WTC11 (cell line): ENCODE data around the gene NALCN. TPM values are rescaled to one million over a fixed set of nuclear protein-coding genes. Genes with fewer than 3 reads are reported as not detected.

Experiments used
- ATAC-seq: fragments of 200-7000 bp; cut with Tn5 transposase; 2 replicates; pipeline ENCODE4 v1.10.0; 2021; ENCODE audit warnings: mild to moderate bottlenecking, moderate library complexity
- CTCF ChIA-PET: fragments of 300-600 bp; sonication (Branson Sonifier 250); formaldehyde crosslinking; loops from one replicate; lab custom pipeline; 2021; ENCODE audit warnings: antibody characterized with exemption; lab: Charles Lee
- POLR2A ChIA-PET: fragments of 350-600 bp; sonication (Branson Sonifier 250); formaldehyde crosslinking; loops from one replicate; lab custom pipeline; 2021; ENCODE audit warnings: antibody characterized with exemption; lab: Charles Lee
- DNase-seq: peaks from one replicate; pipeline ENCODE4 v3.0.0; 2021; ENCODE audit warnings: low spot score
- H3K27ac Mint-ChIP-seq: 2 replicates; pipeline ENCODE4 v1.8.0; 2021; ENCODE audit warnings: mixed read lengths
- H3K27me3 Mint-ChIP-seq: 2 replicates; pipeline ENCODE4 v1.8.0; 2021; ENCODE audit warnings: low read depth, mild to moderate bottlenecking, moderate library complexity, mixed read lengths
- H3K36me3 Mint-ChIP-seq: 2 replicates; pipeline ENCODE4 v1.8.0; 2021; ENCODE audit warnings: mixed read lengths
- H3K4me1 Mint-ChIP-seq: 2 replicates; pipeline ENCODE4 v1.8.0; 2022; ENCODE audit warnings: mixed read lengths
- H3K4me3 Mint-ChIP-seq: 2 replicates; pipeline ENCODE4 v1.8.0; 2021; ENCODE audit warnings: mild to moderate bottlenecking, moderate library complexity, mixed read lengths
- H3K9me3 Mint-ChIP-seq: 2 replicates; pipeline ENCODE4 v1.8.0; 2021; ENCODE audit warnings: mixed read lengths
- ESRRA ChIP-seq: sonication (generic); formaldehyde crosslinking; IDR thresholded peaks from 2 replicates; pipeline ENCODE4 v1.8.1; 2022; ENCODE audit warnings: mild to moderate bottlenecking, missing genetic modification reagents, borderline replicate concordance
- FOXK1 ChIP-seq: sonication (generic); formaldehyde crosslinking; IDR thresholded peaks from 2 replicates; pipeline ENCODE4 v1.8.0; 2022; ENCODE audit warnings: mild to moderate bottlenecking, moderate library complexity, missing genetic modification reagents
- GABPB1 ChIP-seq: sonication (generic); formaldehyde crosslinking; IDR thresholded peaks from 2 replicates; pipeline ENCODE4 v1.8.1; 2023; ENCODE audit warnings: mild to moderate bottlenecking, missing genetic modification reagents
- NFYB ChIP-seq: sonication (generic); formaldehyde crosslinking; conservative IDR thresholded peaks from 2 replicates; pipeline ENCODE4 v1.8.0; 2022; ENCODE audit warnings: low read depth, missing genetic modification reagents
- OVOL2 ChIP-seq: fragments of 250-450 bp; sonication (Bioruptor Pico); IDR thresholded peaks from 2 replicates; pipeline ENCODE4 v1.9.0; 2021; ENCODE audit warnings: mild to moderate bottlenecking, borderline replicate concordance
- TCF7 ChIP-seq: sonication (generic); formaldehyde crosslinking; IDR thresholded peaks from 2 replicates; pipeline ENCODE4 v1.8.0; 2022; ENCODE audit warnings: mild to moderate bottlenecking, low read depth, missing genetic modification reagents, moderate library complexity
- ZNF232 ChIP-seq: sonication (generic); formaldehyde crosslinking; IDR thresholded peaks from 2 replicates; pipeline ENCODE4 v1.8.0; 2022; ENCODE audit warnings: mild to moderate bottlenecking, missing genetic modification reagents
- ZNF423 ChIP-seq: fragments of 250-450 bp; sonication (Bioruptor Pico); IDR thresholded peaks from 2 replicates; pipeline ENCODE4 v2.1.2; 2022; ENCODE audit warnings: mild to moderate bottlenecking, moderate library complexity
- total RNA-seq: library from RNA; stranded (reverse); gene quantifications from 3 replicates; pipeline ENCODE4 v1.2.3, GENCODE V29; 2021
- TF ChIP-seq, protein P1 (sequence below): sonication (generic); formaldehyde crosslinking; IDR thresholded peaks from 2 replicates; pipeline ENCODE4 v1.8.1; 2022; ENCODE audit warnings: mild to moderate bottlenecking, missing genetic modification reagents, moderate library complexity, borderline replicate concordance
- TF ChIP-seq, protein P2 (sequence below): fragments of 250-450 bp; sonication (Bioruptor Pico); IDR thresholded peaks from 2 replicates; pipeline ENCODE4 v1.9.0; 2021; ENCODE audit warnings: moderate library complexity, mild to moderate bottlenecking, inconsistent platforms, borderline replicate concordance
- TF ChIP-seq, protein P3 (sequence below): sonication (generic); formaldehyde crosslinking; IDR thresholded peaks from 2 replicates; pipeline ENCODE4 v1.8.1; 2023; ENCODE audit warnings: mild to moderate bottlenecking, moderate library complexity, missing genetic modification reagents
- TF ChIP-seq, protein P4 (sequence below): sonication (generic); formaldehyde crosslinking; IDR thresholded peaks from 2 replicates; pipeline ENCODE4 v1.8.0; 2022; ENCODE audit warnings: mild to moderate bottlenecking, missing genetic modification reagents
- TF ChIP-seq, protein P5 (sequence below): sonication (generic); formaldehyde crosslinking; IDR thresholded peaks from 2 replicates; pipeline ENCODE4 v1.8.0; 2023; ENCODE audit warnings: missing genetic modification reagents, mild to moderate bottlenecking, borderline replicate concordance
- TF ChIP-seq, protein P6 (sequence below): sonication (generic); formaldehyde crosslinking; IDR thresholded peaks from 2 replicates; pipeline ENCODE4 v1.8.1; 2022; ENCODE audit warnings: low read depth, mild to moderate bottlenecking, moderate library complexity, missing genetic modification reagents, borderline replicate concordance
- TF ChIP-seq, protein P7 (sequence below): sonication (generic); formaldehyde crosslinking; IDR thresholded peaks from 2 replicates; pipeline ENCODE4 v1.8.0; 2023; ENCODE audit warnings: missing genetic modification reagents

The NALCN gene
- total RNA-seq, 1 experiment from 2014 or later = 0.33 TPM

DNA sequence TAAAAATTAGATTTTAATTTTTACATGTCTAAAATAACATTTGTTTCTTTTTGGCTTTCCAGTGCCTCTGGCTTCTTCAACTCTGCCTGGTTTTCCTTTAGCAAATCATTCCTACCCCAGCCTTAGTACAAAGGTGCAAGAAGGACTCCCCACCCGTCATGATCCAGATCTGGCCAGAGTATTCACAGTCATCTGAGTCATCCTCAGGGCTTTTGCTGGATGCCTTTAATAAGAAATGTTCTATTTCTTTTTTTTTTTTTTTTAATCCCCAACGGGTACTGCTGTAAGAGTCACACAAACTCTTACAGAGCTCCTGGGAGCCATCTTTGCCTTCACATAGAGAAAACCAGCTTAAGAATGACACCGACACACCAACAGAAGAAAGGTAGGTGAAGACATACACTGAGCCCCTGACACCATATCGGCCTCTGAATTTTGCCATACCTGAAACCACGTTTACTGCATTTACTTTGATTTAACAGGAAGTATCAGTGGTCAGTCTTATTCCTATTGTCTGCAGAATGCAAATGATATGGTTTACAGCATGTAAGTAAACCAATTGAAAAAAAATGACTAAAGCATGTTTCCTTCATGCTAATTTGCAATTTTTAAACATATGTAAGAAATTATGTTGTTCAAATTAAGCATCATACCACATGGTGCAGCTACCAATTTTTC, 184.4 kb downstream of the NALCN start:
- Mint-ChIP-seq H3K9me3 (peaks cover 17% of the 10 kb centered on the region), H3K4me3 (no peak overlapping the region), H3K36me3 (peaks cover 8% of the 10 kb centered on the region), H3K27ac (no peak overlapping the region), H3K4me1 (0 out of 2 replicates have a peak, but pooled peaks cover 4% of the 10 kb centered on the region), H3K27me3 (no peaks in the 10 kb centered on the region)
- no peak for ATAC-seq
- TF ChIP-seq, protein P1, sequence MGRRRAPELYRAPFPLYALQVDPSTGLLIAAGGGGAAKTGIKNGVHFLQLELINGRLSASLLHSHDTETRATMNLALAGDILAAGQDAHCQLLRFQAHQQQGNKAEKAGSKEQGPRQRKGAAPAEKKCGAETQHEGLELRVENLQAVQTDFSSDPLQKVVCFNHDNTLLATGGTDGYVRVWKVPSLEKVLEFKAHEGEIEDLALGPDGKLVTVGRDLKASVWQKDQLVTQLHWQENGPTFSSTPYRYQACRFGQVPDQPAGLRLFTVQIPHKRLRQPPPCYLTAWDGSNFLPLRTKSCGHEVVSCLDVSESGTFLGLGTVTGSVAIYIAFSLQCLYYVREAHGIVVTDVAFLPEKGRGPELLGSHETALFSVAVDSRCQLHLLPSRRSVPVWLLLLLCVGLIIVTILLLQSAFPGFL = no peak
- TF ChIP-seq ESRRA (CRISPR knock-in tag) (no peak), ZNF423 (CRISPR knock-in tag) (no peak), ZNF232 (no peak)
- TF ChIP-seq, protein P2, sequence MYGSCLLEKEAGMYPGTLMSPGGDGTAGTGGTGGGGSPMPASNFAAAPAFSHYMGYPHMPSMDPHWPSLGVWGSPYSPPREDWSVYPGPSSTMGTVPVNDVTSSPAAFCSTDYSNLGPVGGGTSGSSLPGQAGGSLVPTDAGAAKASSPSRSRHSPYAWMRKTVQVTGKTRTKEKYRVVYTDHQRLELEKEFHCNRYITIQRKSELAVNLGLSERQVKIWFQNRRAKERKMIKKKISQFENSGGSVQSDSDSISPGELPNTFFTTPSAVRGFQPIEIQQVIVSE (CRISPR knock-in tag) = no peak
- TF ChIP-seq, protein P3, sequence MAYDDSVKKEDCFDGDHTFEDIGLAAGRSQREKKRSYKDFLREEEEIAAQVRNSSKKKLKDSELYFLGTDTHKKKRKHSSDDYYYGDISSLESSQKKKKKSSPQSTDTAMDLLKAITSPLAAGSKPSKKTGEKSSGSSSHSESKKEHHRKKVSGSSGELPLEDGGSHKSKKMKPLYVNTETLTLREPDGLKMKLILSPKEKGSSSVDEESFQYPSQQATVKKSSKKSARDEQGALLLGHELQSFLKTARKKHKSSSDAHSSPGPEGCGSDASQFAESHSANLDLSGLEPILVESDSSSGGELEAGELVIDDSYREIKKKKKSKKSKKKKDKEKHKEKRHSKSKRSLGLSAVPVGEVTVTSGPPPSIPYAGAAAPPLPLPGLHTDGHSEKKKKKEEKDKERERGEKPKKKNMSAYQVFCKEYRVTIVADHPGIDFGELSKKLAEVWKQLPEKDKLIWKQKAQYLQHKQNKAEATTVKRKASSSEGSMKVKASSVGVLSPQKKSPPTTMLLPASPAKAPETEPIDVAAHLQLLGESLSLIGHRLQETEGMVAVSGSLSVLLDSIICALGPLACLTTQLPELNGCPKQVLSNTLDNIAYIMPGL = no peak
- TF ChIP-seq, protein P4, sequence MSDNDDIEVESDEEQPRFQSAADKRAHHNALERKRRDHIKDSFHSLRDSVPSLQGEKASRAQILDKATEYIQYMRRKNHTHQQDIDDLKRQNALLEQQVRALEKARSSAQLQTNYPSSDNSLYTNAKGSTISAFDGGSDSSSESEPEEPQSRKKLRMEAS = no peak
- TF ChIP-seq, protein P5, sequence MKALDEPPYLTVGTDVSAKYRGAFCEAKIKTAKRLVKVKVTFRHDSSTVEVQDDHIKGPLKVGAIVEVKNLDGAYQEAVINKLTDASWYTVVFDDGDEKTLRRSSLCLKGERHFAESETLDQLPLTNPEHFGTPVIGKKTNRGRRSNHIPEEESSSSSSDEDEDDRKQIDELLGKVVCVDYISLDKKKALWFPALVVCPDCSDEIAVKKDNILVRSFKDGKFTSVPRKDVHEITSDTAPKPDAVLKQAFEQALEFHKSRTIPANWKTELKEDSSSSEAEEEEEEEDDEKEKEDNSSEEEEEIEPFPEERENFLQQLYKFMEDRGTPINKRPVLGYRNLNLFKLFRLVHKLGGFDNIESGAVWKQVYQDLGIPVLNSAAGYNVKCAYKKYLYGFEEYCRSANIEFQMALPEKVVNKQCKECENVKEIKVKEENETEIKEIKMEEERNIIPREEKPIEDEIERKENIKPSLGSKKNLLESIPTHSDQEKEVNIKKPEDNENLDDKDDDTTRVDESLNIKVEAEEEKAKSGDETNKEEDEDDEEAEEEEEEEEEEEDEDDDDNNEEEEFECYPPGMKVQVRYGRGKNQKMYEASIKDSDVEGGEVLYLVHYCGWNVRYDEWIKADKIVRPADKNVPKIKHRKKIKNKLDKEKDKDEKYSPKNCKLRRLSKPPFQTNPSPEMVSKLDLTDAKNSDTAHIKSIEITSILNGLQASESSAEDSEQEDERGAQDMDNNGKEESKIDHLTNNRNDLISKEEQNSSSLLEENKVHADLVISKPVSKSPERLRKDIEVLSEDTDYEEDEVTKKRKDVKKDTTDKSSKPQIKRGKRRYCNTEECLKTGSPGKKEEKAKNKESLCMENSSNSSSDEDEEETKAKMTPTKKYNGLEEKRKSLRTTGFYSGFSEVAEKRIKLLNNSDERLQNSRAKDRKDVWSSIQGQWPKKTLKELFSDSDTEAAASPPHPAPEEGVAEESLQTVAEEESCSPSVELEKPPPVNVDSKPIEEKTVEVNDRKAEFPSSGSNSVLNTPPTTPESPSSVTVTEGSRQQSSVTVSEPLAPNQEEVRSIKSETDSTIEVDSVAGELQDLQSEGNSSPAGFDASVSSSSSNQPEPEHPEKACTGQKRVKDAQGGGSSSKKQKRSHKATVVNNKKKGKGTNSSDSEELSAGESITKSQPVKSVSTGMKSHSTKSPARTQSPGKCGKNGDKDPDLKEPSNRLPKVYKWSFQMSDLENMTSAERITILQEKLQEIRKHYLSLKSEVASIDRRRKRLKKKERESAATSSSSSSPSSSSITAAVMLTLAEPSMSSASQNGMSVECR (CRISPR knock-in tag) = no peak
- TF ChIP-seq, protein P6, sequence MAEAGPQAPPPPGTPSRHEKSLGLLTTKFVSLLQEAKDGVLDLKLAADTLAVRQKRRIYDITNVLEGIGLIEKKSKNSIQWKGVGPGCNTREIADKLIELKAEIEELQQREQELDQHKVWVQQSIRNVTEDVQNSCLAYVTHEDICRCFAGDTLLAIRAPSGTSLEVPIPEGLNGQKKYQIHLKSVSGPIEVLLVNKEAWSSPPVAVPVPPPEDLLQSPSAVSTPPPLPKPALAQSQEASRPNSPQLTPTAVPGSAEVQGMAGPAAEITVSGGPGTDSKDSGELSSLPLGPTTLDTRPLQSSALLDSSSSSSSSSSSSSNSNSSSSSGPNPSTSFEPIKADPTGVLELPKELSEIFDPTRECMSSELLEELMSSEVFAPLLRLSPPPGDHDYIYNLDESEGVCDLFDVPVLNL (CRISPR knock-in tag) = no peak
- ChIA-PET CTCF (interaction anchor here (0.6 to 1.1 kb wide), 2 partner anchors 30 to 1188 kb away, joined by 4 read pairs; no protein-coding TSS in a partner anchor), POLR2A (interaction anchor here (0.6 kb wide), 1 partner anchor 12 kb away, joined by 3 read pairs; no protein-coding TSS in a partner anchor)
- no peak for DNase-seq

DNA sequence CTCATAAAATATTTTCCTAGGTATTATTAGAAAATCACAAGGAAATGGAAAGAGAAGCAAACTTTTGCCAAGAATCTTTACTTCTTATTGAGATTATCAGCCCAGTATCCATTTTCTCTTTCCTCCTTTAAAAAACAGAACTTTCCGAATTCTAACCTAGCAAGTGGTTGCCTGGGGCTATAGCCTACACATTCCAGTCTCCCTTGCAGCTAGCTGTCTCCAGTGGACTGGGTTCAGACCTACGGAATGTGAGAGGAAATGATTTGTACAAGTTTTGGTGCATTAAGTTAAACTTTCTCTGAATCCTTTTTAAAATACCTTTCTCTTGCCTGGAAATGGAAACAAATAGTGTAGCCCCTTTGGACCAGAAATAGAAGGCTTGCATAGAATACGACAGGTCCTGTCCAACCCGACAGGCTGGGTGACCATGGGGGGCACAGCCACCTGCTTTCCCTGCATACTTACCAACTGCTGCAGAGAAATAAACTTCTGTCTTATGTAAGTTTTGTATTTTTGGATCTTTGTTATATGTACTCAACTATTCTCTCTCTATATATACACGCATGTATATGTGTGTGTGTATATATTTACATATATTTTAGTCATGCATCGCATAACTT, 185.9 kb downstream of the NALCN start:
- ChIA-PET POLR2A (no interaction called here), CTCF (no interaction called here)
- ATAC-seq = no peak
- Mint-ChIP-seq H3K27me3 (no peaks in the 10 kb centered on the region), H3K36me3 (peaks cover 8% of the 10 kb centered on the region), H3K4me3 (no peak overlapping the region)
- TF ChIP-seq ZNF423 (CRISPR knock-in tag) = no peak
- TF ChIP-seq, protein P7, sequence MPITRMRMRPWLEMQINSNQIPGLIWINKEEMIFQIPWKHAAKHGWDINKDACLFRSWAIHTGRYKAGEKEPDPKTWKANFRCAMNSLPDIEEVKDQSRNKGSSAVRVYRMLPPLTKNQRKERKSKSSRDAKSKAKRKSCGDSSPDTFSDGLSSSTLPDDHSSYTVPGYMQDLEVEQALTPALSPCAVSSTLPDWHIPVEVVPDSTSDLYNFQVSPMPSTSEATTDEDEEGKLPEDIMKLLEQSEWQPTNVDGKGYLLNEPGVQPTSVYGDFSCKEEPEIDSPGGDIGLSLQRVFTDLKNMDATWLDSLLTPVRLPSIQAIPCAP = no peak
- no peak for TF ChIP-seq TCF7 (CRISPR knock-in tag)
- TF ChIP-seq NFYB = no peak
- TF ChIP-seq, protein P3 = no peak
- TF ChIP-seq FOXK1 (CRISPR knock-in tag) = no peak
- no peak for TF ChIP-seq GABPB1 (CRISPR knock-in tag)
- TF ChIP-seq OVOL2 (CRISPR knock-in tag) = no peak
- TF ChIP-seq, all 79 proteins: peak for 0
- 0 out of 2 replicates have a peak, but pooled peaks cover 4% of the 10 kb centered on the region for H3K4me1 Mint-ChIP-seq
- peaks cover 29% of the 10 kb centered on the region for H3K9me3 Mint-ChIP-seq
- DNase-seq = no peak
- no peak overlapping the region for H3K27ac Mint-ChIP-seq
